A549 (cell line): Measurements from ENCODE around the gene UBAP1. TPM values are rescaled to one million over a fixed set of nuclear protein-coding genes. Genes with fewer than 3 reads are reported as not detected.

Source experiments
- ATAC-seq, 2 experiments: fragments of 200-7000 bp in 1 of 2; fragments of >200 bp in 1 of 2; cut with Nextera tagmentation in 1 of 2; cut with Tn5 transposase in 1 of 2; 3 replicates each; pipeline versions ENCODE4 v1.8.0 to v1.9.1; 2018 to 2020; ENCODE audit warnings: mild to moderate bottlenecking in 1 of 2, moderate library complexity in 1 of 2
- CTCF ChIA-PET: fragments of 300-600 bp; sonication (Branson Sonifier 250); formaldehyde crosslinking; extraction: SDS; loops from one replicate; lab custom pipeline; 2021; ENCODE audit warnings: antibody characterized with exemption, inconsistent platforms; lab: Yijun Ruan, JAX
- POLR2A ChIA-PET: fragments of 350-600 bp; formaldehyde crosslinking; extraction: SDS; loops from one replicate; lab custom pipeline; 2021; ENCODE audit warnings: antibody characterized with exemption, inconsistent platforms; lab: Yijun Ruan, JAX
- DNase-seq, 2 experiments: peaks; one replicate each; pipeline versions ENCODE4 v3.0.0 to v3.0.0-alpha.2; 2011 to 2016; ENCODE audit warnings: low read depth in 1 of 2, low spot score in 1 of 2
- FAIRE-seq: peaks from 2 replicates; lab custom pipeline; 2011; peaks lifted over from hg19 to GRCh38; lab: Jason Lieb, UNC
- H3K27ac ChIP-seq, 2 experiments: fragments of >200 bp; sonication (Bioruptor Twin); formaldehyde crosslinking; 3 replicates each; pipeline ENCODE4 v1.5.1; 2016 to 2017
- H3K4me1 ChIP-seq: fragments of >200 bp; sonication (Bioruptor Twin); formaldehyde crosslinking; 3 replicates; pipeline ENCODE4 v1.6.1; 2016
- H3K4me2 ChIP-seq: fragments of >200 bp; sonication (Bioruptor Twin); formaldehyde crosslinking; 3 replicates; pipeline ENCODE4 v1.6.1; 2016
- H3K4me3 ChIP-seq: fragments of >200 bp; sonication (Bioruptor Twin); formaldehyde crosslinking; 3 replicates; pipeline ENCODE4 v1.5.1; 2016
- H3K9me3 ChIP-seq: fragments of >200 bp; sonication (Bioruptor Twin); formaldehyde crosslinking; 3 replicates; pipeline ENCODE4 v1.6.1; 2016
- BHLHE40 ChIP-seq: IDR thresholded peaks from 2 replicates; pipeline ENCODE4 v1.6.1; 2012; ENCODE audit warnings: low read depth, low read length, inconsistent platforms
- CBX8 ChIP-seq: fragments of 200-600 bp; sonication (generic); IDR thresholded peaks from 2 replicates; pipeline ENCODE4 v1.6.1; 2016
- CEBPB ChIP-seq, 2 experiments: fragments of >200 bp in 1 of 2; sonication (Bioruptor Twin) in 1 of 2; formaldehyde crosslinking in 1 of 2; IDR thresholded peaks; 2 replicates each; pipeline ENCODE4 v1.6.1; 2012 to 2016
- EHF ChIP-seq: fragments of 250-450 bp; sonication (Bioruptor Pico); IDR thresholded peaks from 2 replicates; pipeline ENCODE4 v1.5.0; 2020; ENCODE audit warnings: mild to moderate bottlenecking
- EP300 ChIP-seq, 2 experiments: fragments of >200 bp; sonication (Bioruptor Twin); formaldehyde crosslinking; IDR thresholded peaks; 2 replicates in 1 of 2; 3 replicates in 1 of 2; pipeline ENCODE4 v1.6.1; 2016 to 2017
- FOXS1 ChIP-seq: fragments of 250-450 bp; sonication (Bioruptor Pico); IDR thresholded peaks from 2 replicates; pipeline ENCODE4 v1.5.0; 2020; ENCODE audit warnings: mild to moderate bottlenecking, moderate library complexity
- GATA3 ChIP-seq: IDR thresholded peaks from 2 replicates; pipeline ENCODE4 v1.6.1; 2012; ENCODE audit warnings: borderline replicate concordance
- HEYL ChIP-seq: fragments of 250-450 bp; sonication (Bioruptor Pico); IDR thresholded peaks from 2 replicates; pipeline ENCODE4 v1.8.0; 2021; ENCODE audit warnings: mild to moderate bottlenecking, moderate library complexity
- HOXA7 ChIP-seq: fragments of 250-450 bp; sonication (Bioruptor Pico); IDR thresholded peaks from 2 replicates; pipeline ENCODE4 v1.5.0; 2020; ENCODE audit warnings: mild to moderate bottlenecking, moderate library complexity
- HOXB13 ChIP-seq: fragments of 250-450 bp; sonication (Bioruptor Pico); IDR thresholded peaks from 2 replicates; pipeline ENCODE4 v1.5.0; 2020; ENCODE audit warnings: low read depth, mild to moderate bottlenecking, moderate library complexity
- HOXB5 ChIP-seq: fragments of 250-450 bp; sonication (Bioruptor Pico); IDR thresholded peaks from 2 replicates; pipeline ENCODE4 v1.5.0; 2020; ENCODE audit warnings: mild to moderate bottlenecking, moderate library complexity
- MAFK ChIP-seq: fragments of 450-650 bp; IDR thresholded peaks from 2 replicates; pipeline ENCODE4 v1.6.1; 2014; ENCODE audit not compliant: partially characterized antibody
- NFE2L2 ChIP-seq: fragments of 150-350 bp; conservative IDR thresholded peaks from 2 replicates; pipeline ENCODE4 v1.6.1; 2014; ENCODE audit warnings: low read length
- NR3C1 ChIP-seq: fragments of >200 bp; sonication (Bioruptor Twin); formaldehyde crosslinking; IDR thresholded peaks from 3 replicates; pipeline ENCODE4 v1.6.1; 2017
- RAD21 ChIP-seq, 2 experiments: fragments of >200 bp in 1 of 2; sonication (Bioruptor Twin) in 1 of 2; formaldehyde crosslinking in 1 of 2; IDR thresholded peaks in 1 of 2; conservative IDR thresholded peaks in 1 of 2; 2 replicates in 1 of 2; 3 replicates in 1 of 2; pipeline ENCODE4 v1.6.1; 2012 to 2018; ENCODE audit warnings: inconsistent platforms in 1 of 2
- RARB ChIP-seq: fragments of 250-450 bp; sonication (Bioruptor Pico); IDR thresholded peaks from 2 replicates; pipeline ENCODE4 v1.8.0; 2021; ENCODE audit warnings: mild to moderate bottlenecking, moderate library complexity
- RNF2 ChIP-seq: fragments of 200-600 bp; sonication (generic); IDR thresholded peaks from 2 replicates; pipeline ENCODE4 v1.6.1; 2016; ENCODE audit warnings: low read depth, mild to moderate bottlenecking, antibody characterized with exemption, moderate library complexity, borderline replicate concordance
- SMC3 ChIP-seq: fragments of >200 bp; sonication (Bioruptor Twin); formaldehyde crosslinking; IDR thresholded peaks from 3 replicates; pipeline ENCODE4 v1.6.1; 2018; ENCODE audit warnings: inconsistent platforms
- TFCP2L1 ChIP-seq: fragments of 250-450 bp; sonication (Bioruptor Pico); IDR thresholded peaks from 2 replicates; pipeline ENCODE4 v1.5.0; 2021; ENCODE audit warnings: mild to moderate bottlenecking
- ZFP36 ChIP-seq: fragments of 450-650 bp; IDR thresholded peaks from 2 replicates; pipeline ENCODE4 v1.6.1; 2014; ENCODE audit warnings: borderline replicate concordance; ENCODE audit not compliant: partially characterized antibody
- ZSCAN20 ChIP-seq: fragments of 250-450 bp; sonication (Bioruptor Pico); IDR thresholded peaks from 2 replicates; pipeline ENCODE4 v1.8.0; 2022; ENCODE audit warnings: mild to moderate bottlenecking, moderate library complexity
- WGBS: methylation state at CpG from one replicate; pipeline ENCODE4 v1.1.6; 2017; ENCODE audit errors: missing lambda C conversion rate; 5-methylcytosine and 5-hydroxymethylcytosine counted together
- polyA plus RNA-seq, 4 experiments: library from polyadenylated mRNA; depleted of rRNA in 3 of 4; stranded (reverse); fragments of >200 nt; fragmentation: RNase III in 1 of 4; extraction: RNeasy Plus Mini Kit Qiagen cat#74134 plus additional on column Dnase treatment in 1 of 4; gene quantifications; 2 replicates in 3 of 4; 3 replicates in 1 of 4; pipeline ENCODE4 v1.2.3, GENCODE V29; 2011 to 2017
- TF ChIP-seq, protein P1 (sequence below): IDR thresholded peaks from 2 replicates; pipeline ENCODE4 v1.6.1; 2012
- TF ChIP-seq, protein P2 (sequence below): fragments of 250-450 bp; sonication (Bioruptor Pico); IDR thresholded peaks from 2 replicates; pipeline ENCODE4 v1.5.0; 2020; ENCODE audit warnings: low read depth, mild to moderate bottlenecking, moderate library complexity
- TF ChIP-seq, protein P3 (sequence below): fragments of 150-350 bp; IDR thresholded peaks from 2 replicates; pipeline ENCODE4 v1.6.1; 2014; ENCODE audit warnings: low read depth, mild to moderate bottlenecking, low read length
- TF ChIP-seq, protein P4 (sequence below): fragments of >200 bp; sonication (Bioruptor Twin); formaldehyde crosslinking; IDR thresholded peaks from 3 replicates; pipeline ENCODE4 v1.6.1; 2016
- TF ChIP-seq, protein P5 (sequence below): fragments of 450-650 bp; IDR thresholded peaks from 2 replicates; pipeline ENCODE4 v1.6.1; 2014; ENCODE audit warnings: antibody characterized with exemption
- TF ChIP-seq, protein P6 (sequence below): fragments of >200 bp; sonication (Bioruptor Twin); formaldehyde crosslinking; IDR thresholded peaks from 3 replicates; pipeline ENCODE4 v1.5.1; 2016

Gene UBAP1
- polyA plus RNA-seq, 2 of the 4 experiments (the other 2 are of a cell fraction) = 38.5 to 73.1 TPM

DNA sequence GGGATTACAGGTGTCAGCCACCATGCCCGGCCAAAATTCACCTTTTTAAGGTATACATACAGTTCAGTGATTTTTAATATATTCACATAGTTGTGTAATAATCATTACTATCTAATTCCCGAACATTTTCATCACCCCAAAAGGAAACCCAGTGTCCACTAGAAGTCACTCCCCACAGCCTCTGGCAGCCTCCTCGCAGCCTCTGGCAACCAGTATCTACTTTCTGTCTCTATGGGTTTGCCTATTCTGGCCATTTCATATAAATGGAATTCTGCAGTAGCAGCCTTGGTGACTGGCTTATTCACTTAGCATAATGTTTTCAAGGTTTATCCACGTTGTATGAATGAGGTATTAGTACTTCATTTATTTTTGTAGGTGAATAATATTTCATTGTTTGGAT lies 59.0 kb downstream of the UBAP1 start:
- 89% methylated on average over 4 of the region's 4 CpGs for WGBS
- Histone ChIP-seq H3K9me3 (no peaks in the 10 kb centered on the region), H3K4me2 (no peak overlapping the region), H3K4me3 (no peak overlapping the region), H3K4me1 (no peaks in the 10 kb centered on the region), H3K27ac (no peak overlapping the region)
- no peak for FAIRE-seq
- no peak for DNase-seq
- CTCF ChIA-PET = interaction anchor here (10.4 kb wide), 1 partner anchor 16 kb away, joined by 118 read pairs; no protein-coding TSS in a partner anchor
- POLR2A ChIA-PET = no interaction called here
- no peak for ATAC-seq
- TF ChIP-seq NR3C1 (no peak), ZSCAN20 (no peak), RNF2 (no peak), GATA3 (no peak), CEBPB (IDR thresholded peaks at IDR 0.05) (no peak), HOXA7 (CRISPR knock-in tag) (no peak), SMC3 (no peak), CBX8 (no peak), ZFP36 (no peak), MAFK (no peak), RAD21 (conservative IDR thresholded peaks at IDR 0.05 in 1 of 2, IDR thresholded peaks at IDR 0.05 in 1 of 2) (no peak), FOXS1 (CRISPR knock-in tag) (no peak)
- TF ChIP-seq, protein P1, sequence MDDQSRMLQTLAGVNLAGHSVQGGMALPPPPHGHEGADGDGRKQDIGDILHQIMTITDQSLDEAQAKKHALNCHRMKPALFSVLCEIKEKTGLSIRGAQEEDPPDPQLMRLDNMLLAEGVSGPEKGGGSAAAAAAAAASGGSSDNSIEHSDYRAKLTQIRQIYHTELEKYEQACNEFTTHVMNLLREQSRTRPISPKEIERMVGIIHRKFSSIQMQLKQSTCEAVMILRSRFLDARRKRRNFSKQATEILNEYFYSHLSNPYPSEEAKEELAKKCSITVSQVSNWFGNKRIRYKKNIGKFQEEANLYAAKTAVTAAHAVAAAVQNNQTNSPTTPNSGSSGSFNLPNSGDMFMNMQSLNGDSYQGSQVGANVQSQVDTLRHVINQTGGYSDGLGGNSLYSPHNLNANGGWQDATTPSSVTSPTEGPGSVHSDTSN = no peak
- TF ChIP-seq, protein P2, sequence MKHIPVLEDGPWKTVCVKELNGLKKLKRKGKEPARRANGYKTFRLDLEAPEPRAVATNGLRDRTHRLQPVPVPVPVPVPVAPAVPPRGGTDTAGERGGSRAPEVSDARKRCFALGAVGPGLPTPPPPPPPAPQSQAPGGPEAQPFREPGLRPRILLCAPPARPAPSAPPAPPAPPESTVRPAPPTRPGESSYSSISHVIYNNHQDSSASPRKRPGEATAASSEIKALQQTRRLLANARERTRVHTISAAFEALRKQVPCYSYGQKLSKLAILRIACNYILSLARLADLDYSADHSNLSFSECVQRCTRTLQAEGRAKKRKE (CRISPR knock-in tag) = no peak
- TF ChIP-seq, protein P3, sequence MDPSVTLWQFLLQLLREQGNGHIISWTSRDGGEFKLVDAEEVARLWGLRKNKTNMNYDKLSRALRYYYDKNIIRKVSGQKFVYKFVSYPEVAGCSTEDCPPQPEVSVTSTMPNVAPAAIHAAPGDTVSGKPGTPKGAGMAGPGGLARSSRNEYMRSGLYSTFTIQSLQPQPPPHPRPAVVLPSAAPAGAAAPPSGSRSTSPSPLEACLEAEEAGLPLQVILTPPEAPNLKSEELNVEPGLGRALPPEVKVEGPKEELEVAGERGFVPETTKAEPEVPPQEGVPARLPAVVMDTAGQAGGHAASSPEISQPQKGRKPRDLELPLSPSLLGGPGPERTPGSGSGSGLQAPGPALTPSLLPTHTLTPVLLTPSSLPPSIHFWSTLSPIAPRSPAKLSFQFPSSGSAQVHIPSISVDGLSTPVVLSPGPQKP = no peak
- TF ChIP-seq, protein P4, sequence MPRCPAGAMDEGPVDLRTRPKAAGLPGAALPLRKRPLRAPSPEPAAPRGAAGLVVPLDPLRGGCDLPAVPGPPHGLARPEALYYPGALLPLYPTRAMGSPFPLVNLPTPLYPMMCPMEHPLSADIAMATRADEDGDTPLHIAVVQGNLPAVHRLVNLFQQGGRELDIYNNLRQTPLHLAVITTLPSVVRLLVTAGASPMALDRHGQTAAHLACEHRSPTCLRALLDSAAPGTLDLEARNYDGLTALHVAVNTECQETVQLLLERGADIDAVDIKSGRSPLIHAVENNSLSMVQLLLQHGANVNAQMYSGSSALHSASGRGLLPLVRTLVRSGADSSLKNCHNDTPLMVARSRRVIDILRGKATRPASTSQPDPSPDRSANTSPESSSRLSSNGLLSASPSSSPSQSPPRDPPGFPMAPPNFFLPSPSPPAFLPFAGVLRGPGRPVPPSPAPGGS = no peak

DNA sequence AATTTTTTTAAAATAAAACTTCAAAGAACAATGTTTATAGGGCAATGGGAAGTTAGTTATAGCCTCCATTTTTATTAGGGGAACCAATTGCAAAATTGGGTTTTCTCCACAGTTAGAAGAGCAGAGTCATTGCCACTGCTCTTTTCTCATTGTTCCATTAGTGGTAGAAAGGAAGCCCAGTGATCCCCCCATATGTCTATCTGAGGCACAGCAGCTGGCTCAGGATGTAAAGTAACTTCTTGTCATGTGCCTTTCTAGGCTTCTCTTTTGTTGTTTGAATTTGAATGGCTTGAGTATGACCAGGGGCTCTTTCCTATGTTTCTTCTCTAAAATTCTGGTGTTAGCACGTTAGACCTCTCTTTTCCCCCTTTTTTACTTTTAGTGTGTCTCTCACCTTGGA lies 61.2 kb downstream of the UBAP1 start:
- ATAC-seq (no peak), FAIRE-seq (no peak)
- 87% methylated on average over 1 of the region's 1 CpG for WGBS

DNA sequence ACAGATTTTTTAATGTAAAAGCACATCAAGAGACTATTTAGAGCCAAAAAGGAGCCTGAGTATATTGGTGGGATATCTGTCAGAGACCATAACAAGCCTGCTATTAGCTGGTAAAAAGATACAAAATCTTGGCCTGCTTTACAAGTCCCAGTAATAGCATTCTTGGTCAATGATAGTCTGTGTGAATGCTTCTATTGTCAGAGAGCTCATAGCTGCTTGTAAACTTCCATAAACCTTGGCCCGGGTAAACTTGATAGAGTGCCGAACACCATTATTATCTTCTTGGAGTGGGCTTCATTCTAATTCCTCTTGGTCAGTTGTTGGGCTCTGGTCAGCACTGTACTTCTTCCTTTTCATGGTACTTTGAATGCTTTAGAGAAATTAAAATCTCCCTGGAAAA lies 64.0 kb downstream of the UBAP1 start:
- H3K27ac ChIP-seq = no peak overlapping the region
- TF ChIP-seq RARB = no peak
- TF ChIP-seq HOXB13 (CRISPR knock-in tag) = no peak
- TF ChIP-seq, protein P5, sequence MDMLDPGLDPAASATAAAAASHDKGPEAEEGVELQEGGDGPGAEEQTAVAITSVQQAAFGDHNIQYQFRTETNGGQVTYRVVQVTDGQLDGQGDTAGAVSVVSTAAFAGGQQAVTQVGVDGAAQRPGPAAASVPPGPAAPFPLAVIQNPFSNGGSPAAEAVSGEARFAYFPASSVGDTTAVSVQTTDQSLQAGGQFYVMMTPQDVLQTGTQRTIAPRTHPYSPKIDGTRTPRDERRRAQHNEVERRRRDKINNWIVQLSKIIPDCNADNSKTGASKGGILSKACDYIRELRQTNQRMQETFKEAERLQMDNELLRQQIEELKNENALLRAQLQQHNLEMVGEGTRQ = no peak
- no peak for TF ChIP-seq NFE2L2
- no peak for TF ChIP-seq EP300 (IDR thresholded peaks at IDR 0.05)
- no peak for TF ChIP-seq BHLHE40
- TF ChIP-seq HEYL (CRISPR knock-in tag) = no peak
- TF ChIP-seq, protein P6, sequence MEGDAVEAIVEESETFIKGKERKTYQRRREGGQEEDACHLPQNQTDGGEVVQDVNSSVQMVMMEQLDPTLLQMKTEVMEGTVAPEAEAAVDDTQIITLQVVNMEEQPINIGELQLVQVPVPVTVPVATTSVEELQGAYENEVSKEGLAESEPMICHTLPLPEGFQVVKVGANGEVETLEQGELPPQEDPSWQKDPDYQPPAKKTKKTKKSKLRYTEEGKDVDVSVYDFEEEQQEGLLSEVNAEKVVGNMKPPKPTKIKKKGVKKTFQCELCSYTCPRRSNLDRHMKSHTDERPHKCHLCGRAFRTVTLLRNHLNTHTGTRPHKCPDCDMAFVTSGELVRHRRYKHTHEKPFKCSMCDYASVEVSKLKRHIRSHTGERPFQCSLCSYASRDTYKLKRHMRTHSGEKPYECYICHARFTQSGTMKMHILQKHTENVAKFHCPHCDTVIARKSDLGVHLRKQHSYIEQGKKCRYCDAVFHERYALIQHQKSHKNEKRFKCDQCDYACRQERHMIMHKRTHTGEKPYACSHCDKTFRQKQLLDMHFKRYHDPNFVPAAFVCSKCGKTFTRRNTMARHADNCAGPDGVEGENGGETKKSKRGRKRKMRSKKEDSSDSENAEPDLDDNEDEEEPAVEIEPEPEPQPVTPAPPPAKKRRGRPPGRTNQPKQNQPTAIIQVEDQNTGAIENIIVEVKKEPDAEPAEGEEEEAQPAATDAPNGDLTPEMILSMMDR = no peak
- TF ChIP-seq, protein P3 = no peak
- ATAC-seq = no peak
- ChIA-PET POLR2A (interaction anchor here (0.5 kb wide), 1 partner anchor 424 kb away, joined by 3 read pairs; no protein-coding TSS in a partner anchor), CTCF (interaction anchor here (0.7 to 10.4 kb wide), 3 partner anchors 10 to 169 kb away, joined by 3 to 118 read pairs (median 5); no protein-coding TSS in a partner anchor)
- no peaks in the 10 kb centered on the region for H3K9me3 ChIP-seq
- no peak overlapping the region for H3K4me2 ChIP-seq
- no peak overlapping the region for H3K4me3 ChIP-seq
- WGBS = 95% methylated on average over 2 of the region's 2 CpGs
- FAIRE-seq = no peak
- peaks cover 5% of the 10 kb centered on the region; the same call in 1 of the 3 replicates for H3K4me1 ChIP-seq
- no peak for DNase-seq

More for the DNA sequence above, 61.2 kb downstream of the UBAP1 start:
- H3K4me2 ChIP-seq = no peak overlapping the region
- no peak overlapping the region for H3K27ac ChIP-seq
- H3K9me3 ChIP-seq = no peaks in the 10 kb centered on the region
- POLR2A ChIA-PET = no interaction called here
- DNase-seq = no peak
- CTCF ChIA-PET = interaction anchor here (0.6 to 10.4 kb wide), 5 partner anchors 10 to 121 kb away, joined by 3 to 118 read pairs (median 3); no protein-coding TSS in a partner anchor
- TF ChIP-seq HOXB5 (no peak), TFCP2L1 (no peak), EHF (CRISPR knock-in tag) (no peak), EP300 (IDR thresholded peaks at IDR 0.05) (no peak)
- TF ChIP-seq, protein P5 = no peak
- no peak overlapping the region for H3K4me3 ChIP-seq
- H3K4me1 ChIP-seq = no peaks in the 10 kb centered on the region
